HG03095 (cell line): ENCODE results near the gene BLCAP.

Source experiments
- ATAC-seq: cut with Tn5 transposase; IDR thresholded peaks from one replicate; pipeline ENCODE4 v1.9.1; 2021; ENCODE audit warnings: moderate library complexity; ENCODE audit not compliant: unreplicated experiment

BLCAP gene

GRCh38 chr20:37530696-37531095, 3.0 kb upstream of the BLCAP start:
- ATAC-seq = no peak

GRCh38 chr20:37529968-37530600, 2.4 kb upstream of the BLCAP start:
- no peak for ATAC-seq

- no peak for ATAC-seq
Observed at GRCh38 chr20:37529214-37529967, 1.7 kb upstream of the BLCAP start.

GRCh38 chr20:37528446-37529213, 954 bp upstream of the BLCAP start:
- no peak for ATAC-seq

GRCh38 chr20:37526839-37527637, 638 bp downstream of the BLCAP start:
- peak; percentile 4 for ATAC-seq

- no peak for ATAC-seq
Observed at GRCh38 chr20:37526238-37526838, 1.3 kb downstream of the BLCAP start.

GRCh38 chr20:37525810-37526209, 1.9 kb downstream of the BLCAP start:
- no peak for ATAC-seq

- no peak for ATAC-seq
Observed at GRCh38 chr20:37524859-37525708, 2.6 kb downstream of the BLCAP start.

GRCh38 chr20:37523911-37524700, 3.6 kb downstream of the BLCAP start:
- ATAC-seq = no peak

- no peak for ATAC-seq
Observed at GRCh38 chr20:37523012-37523391, 4.7 kb downstream of the BLCAP start.

GRCh38 chr20:37522260-37523011, 5.2 kb downstream of the BLCAP start:
- no peak for ATAC-seq

- ATAC-seq = no peak
Observed at GRCh38 chr20:37521061-37521771, 6.5 kb downstream of the BLCAP start, which contains the start of gene NNAT. NNAT (plus strand) TSS chr20:37521250; CDS start chr20:37521332, 82 bp downstream.

GRCh38 chr20:37520419-37520955, 7.2 kb downstream of the BLCAP start:
- ATAC-seq = no peak

GRCh38 chr20:37519508-37520418, 7.9 kb downstream of the BLCAP start:
- no peak for ATAC-seq

GRCh38 chr20:37518606-37519507, 8.8 kb downstream of the BLCAP start:
- no peak for ATAC-seq
